Measurements from ENCODE around the gene SDF2L1.
A peak's percentile ranks its signal among the peaks of the same experiment; 100 is the strongest.

Gene SDF2L1

DNA sequence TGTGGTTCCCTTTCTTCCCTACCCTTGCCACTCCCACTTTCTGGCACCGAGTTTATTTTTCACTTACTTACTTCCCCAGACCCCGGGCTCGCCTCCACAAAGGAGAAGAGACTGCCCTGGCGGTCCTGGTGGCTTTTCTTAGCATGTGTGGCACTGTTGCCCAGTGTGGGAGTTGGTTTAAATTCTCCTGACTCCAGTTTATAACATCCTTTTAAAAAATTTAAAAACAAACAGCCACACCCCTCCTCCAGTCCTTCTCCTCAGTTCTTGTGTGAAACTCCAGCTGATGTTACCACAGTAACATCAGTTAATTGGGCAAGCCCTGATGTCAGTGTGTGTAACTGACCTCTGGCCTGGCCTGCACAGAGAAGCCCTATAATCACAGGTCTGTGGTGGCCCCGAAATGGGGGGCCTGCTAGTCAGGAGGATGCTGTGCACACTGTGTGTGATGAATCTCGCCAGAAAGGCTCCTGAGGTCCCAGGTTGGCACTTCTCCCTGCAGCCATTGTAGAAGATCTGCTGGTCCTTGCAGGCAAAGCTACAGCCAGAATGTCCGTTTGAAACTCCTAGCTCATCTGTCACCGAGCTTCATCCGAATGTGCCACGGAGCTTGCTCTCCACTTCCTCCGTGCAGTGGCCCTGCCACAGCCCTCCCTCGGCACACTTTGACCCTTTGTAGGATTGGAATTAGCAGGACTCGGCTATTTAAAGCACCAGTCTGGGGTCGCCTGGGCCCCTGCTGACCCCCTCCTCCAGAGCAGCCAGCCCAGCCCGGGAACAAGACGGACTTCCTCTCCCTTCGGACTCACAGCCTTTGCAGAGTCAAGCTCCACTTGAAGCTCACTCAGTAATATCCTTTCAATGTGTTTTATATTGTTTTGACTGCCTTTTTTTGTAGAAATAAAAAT lies 19.8 kb upstream of the SDF2L1 start:
- no peak for DNase-seq

DNA sequence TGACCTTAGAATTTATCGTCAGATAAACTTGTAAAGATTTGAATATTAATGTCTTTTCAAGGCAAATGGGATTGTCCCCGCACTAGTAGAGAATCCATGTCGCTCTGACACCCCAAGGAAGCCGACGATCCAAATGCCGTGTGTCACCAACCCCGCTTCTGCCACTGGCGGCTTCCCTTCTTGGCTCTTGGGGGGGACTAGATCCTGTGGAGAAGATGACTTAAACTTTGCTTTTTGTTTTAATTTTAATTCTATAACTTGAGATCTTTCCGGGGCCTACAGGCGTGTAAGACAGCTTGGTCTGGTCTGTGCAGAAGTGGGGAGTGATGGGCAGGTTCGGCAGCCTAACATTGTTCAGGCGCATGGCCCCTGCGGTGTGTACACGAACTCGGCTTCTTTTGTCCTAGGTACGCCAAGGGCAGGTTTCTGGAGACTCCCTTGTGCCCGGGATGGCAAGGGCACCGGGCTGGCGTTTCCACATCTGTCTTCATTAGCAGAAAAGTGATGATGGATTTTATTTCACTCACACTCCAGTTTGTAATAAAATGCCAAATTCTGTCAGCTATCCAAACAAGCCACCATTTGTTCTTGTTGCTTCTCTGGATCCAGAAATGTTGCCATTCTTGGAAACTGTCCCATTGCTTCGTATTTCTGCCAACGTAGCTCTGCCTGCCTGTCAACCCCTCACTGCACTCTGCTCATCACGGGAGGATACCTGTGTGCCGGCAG lies 19.0 kb upstream of the SDF2L1 start:
- DNase-seq: no peak

DNA sequence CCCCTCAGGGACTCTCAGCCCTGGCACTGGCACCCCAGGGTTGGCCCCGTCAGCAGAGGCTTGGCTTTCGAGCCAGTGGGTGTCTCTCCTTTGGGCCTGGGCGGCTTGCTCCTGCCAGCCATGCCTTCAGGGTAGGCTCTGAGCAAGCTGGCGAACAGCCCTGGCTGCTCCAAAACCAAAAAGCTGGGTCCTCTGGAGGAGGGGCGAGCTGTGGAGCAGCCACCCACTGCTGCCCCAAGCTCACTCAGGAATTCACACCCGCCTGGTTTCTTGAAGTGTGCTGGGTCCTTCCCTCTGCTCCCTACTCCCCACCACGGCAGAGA lies 18.5 kb upstream of the SDF2L1 start:
- no peak for DNase-seq

DNA sequence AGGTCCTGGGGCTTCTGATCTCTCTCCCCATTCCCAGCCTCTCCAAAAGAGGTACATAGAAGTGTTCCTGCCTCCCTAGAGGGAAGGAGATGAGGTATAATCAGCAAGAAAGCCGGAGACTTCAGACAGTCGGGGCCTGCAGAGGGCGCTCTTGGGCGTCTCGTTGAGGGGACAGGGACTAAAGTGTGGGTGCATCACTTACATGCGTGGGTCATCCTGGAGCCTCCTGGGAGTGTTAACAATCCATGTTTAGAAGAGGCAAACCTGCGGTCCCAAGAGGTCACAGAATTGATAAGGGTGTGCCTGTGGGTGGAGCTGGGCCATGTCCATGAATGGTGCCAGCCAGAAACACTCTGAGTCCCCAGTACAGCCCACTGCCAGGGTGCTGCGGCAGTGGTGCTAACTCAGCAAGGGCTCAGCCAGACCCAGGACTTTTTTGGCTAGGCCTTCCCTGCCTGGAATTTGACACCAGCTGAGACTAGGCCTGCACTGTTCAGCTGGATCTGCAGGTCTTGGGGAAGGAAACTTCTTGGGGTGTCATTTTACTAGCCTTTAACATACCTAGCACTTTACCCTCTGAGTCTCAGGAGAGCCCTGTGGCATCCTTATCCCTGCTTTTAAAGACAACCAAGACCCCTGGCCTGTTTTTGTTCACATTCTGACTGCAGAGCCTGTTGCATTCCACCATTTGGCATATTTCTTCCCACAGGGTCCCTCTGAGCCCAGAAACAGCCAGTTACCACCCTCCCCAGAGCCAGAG lies 17.8 kb upstream of the SDF2L1 start:
- no peak for DNase-seq

- DNase-seq: no peak
Observed at GRCh38 chr22:21624880-21625791, 17.0 kb upstream of the SDF2L1 start.

DNA sequence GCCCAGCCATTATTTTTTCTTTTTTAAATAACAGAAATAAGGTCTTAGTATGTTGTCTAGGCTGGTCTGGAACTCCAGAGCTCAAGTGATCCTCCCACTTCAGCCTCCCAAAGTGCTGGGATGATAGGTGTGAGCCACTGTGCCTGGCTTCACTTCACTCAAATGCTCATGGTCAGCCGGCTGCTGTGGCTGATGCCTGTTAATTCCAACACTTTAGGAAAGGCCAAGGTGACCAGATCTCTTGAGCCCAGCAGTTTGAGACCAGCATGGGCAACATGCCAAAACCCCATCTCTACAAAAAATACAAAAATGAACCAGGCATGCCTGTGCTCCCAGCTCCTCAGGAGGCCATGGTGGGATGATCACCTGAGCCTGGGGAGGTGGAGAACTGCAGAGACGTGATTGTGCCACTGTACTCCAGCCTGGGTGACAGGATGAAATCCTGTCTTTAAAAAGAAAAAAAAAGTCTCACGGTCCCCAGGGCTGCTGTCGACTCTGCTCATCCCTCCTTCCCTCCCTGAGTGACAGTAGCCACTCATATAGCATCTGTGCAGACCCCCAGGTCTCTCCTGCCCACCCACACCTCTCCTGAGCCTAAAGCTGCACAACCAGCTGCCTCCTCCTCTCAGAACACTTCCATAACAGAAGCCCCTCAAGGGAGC lies 15.9 kb upstream of the SDF2L1 start:
- no peak for DNase-seq

DNA sequence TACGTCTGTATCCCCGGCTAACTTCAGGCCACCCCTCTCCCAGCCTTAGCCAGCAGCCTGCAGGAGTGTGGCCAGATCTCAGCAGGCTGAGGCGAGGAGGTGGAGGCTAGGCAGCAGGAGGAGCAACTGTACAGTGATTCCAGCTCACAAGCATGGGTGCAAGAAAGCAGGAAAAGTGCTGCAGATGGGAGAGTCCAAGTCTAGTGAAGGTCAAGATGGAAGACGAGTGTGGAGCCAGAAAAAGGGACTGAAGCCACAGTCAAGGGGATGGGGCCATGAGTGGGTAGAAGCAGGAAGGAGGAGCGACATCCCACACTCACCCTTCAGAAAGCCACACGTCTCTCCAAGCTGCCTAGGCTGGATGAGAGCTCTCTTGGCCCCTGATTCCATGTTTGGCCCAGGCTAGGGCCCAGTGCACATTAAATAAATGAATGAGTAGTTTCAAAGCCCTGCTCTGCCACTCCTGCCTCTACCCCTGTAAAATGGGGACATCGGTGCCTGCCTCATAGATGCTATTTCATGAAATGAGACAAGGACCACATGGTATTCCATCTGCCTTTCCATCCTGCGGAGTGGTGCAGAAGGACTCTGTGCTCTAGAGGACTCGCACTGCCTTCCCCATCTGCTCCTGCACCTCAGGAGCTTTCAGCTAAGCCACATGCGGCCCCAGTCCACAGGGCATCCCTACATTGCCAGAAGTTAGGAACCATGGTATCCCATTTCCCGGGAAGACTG lies 15.2 kb upstream of the SDF2L1 start:
- no peak for DNase-seq

DNA sequence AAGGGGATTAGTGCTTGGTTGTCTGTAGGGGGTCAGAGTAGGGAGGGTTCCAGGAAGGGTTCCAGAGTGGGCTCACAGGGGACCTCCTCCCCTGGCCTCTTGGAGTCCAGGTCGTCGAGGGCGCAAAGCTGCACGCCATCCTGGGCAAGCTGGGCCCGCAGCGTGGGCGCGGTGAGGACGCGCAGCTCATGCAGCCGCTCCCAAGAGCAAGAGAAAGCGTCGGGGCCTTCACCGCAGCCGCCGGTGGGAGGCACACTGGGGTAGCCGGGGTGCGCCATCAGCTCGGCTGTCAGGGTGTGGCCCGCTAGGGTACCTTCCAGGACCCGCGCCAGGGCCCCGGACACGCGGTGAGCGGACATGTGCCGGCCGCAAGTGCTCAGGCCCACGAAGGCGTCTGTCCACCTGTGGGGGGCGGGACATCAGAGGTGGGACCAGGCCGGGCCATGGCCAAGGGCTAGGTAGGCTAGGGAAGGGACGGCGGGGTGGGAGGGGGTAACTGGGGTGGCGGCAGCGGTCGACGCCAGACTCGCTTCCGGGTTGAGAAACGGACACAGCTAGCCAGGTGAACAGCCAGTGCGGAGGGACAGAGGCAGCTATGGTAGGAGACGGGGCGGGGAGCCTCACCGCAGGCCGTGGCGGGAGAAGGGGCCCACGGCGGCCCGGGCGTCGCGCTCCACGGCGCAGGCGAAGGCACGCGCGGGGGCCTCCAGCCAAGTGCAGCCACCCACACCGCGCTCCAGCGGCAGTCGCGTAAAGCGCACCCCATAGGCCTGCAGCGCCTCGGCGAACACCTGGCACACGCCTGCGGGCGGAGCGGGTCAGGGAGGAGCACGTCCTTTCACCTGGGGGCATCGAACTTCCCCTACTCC lies 13.5 kb upstream of the SDF2L1 start:
- DNase-seq: no peak

DNA sequence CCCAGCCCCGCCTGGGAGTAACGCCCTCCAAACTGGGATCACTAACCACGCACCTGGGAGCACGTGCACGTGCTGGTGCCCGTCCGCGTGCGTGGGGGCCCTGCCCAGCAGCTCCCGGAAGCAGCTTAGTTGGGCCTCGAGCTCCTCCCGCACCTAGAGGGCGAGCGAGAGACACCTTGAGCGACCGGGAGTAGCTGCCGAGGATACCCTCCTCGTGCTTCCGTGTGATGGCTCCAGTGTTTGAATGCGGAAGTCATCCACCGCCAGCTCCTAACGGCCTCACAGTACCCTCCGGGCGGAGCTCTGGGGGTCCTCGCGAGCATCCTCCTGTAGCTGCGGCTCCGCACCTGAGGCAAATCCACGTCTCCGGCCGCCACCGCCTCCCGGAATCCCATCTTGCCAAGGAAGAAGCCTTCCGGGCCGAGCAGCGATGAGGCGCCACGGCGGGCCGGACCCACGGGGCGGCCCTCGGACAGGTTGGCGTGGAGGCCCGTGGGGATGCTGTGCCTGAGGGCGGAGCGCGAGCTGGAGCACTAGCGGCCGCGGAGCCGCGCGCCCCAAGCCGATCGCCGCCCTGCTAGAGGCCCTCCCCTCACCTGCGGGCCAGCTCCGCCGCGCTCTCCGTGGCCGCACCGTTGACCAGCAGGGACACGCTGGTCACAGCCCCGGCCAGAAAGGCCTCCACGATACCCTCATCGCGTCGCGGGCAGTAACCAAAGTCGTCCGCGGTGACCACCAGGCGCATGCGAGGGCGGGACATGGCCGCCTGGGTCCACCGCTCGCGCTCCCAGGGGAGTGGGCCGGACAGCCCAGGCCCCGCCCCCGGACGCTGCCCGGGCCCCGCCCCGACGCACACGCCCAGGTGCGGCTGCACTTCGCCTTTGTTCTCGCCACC lies 12.6 kb upstream of the SDF2L1 start, which contains the start of gene YDJC:
YDJC (minus strand) TSS at position 768 of the 895 bp plus-strand sequence; CDS start at position 760, 8 bp downstream.
- DNase-seq: peak; percentile 78

GRCh38 chr22:21631025-21631424 lies 11.1 kb upstream of the SDF2L1 start:
- no peak for DNase-seq

- DNase-seq: no peak
Observed at GRCh38 chr22:21632237-21632895, 9.7 kb upstream of the SDF2L1 start, which contains the start of gene CCDC116. Gene CCDC116 (plus strand): TSS chr22:21632760. CDS start chr22:21633182, 422 bp downstream.

- DNase-seq: no peak
Observed at GRCh38 chr22:21632931-21633330, 9.2 kb upstream of the SDF2L1 start.

DNA sequence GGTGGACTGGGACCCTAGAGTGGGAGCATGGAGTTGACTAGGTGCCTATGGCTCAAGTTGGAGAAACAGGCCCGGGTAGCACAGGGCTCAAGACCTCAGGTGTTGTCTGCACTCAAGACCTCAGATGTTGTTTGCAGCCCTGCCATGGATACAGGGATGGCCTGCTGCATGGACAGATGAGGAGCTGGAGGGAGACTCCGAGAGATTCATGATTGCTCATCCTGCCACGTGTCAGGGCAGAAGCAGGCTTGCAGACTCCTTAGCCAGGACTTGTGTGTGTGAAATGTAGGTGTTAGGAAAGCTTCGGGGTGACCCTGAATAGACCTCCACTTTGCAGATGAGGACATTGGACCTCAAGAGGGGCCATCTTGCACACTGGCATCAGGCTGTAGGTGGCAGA lies 8.6 kb upstream of the SDF2L1 start:
- DNase-seq: no peak

DNA sequence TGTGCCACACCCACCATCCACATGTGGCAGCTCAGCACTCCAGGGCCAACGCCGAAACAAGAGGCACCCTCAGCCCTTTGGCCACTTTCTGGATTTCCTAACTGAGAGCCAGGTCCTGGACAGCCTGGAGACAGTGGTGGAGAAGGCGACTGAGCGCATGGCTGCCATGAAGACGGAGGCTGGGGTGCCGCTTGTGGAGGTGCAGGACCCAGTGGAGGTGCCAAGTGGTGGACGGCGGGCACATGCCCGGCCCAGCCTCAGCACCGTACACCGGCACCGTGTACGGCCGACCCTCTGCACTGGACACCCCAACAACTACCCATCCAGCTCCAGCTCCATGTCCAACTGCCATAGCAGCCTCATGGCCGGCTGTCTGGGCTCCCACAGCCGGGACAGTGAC lies 8.0 kb upstream of the SDF2L1 start:
- no peak for DNase-seq

DNA sequence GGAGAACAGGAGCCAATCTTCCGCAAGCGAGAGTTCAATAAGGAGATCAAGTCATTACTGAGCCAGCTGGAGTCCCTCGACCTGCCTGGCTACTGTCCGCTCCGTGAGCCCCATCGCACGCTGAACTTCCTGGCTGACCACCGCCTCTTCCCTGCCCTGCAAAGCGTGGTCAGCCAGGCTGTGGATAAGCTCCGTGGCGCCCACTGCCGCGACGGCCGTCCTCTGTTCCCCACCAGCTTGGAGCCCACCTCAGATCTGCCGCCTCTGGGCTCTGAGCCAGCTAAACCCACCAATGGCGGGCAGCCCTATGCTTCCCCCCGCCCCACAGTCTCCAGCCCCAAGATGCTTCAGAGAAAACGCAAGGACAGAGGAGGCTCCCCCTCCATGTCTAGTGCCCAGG lies 7.3 kb upstream of the SDF2L1 start:
- DNase-seq: no peak

DNA sequence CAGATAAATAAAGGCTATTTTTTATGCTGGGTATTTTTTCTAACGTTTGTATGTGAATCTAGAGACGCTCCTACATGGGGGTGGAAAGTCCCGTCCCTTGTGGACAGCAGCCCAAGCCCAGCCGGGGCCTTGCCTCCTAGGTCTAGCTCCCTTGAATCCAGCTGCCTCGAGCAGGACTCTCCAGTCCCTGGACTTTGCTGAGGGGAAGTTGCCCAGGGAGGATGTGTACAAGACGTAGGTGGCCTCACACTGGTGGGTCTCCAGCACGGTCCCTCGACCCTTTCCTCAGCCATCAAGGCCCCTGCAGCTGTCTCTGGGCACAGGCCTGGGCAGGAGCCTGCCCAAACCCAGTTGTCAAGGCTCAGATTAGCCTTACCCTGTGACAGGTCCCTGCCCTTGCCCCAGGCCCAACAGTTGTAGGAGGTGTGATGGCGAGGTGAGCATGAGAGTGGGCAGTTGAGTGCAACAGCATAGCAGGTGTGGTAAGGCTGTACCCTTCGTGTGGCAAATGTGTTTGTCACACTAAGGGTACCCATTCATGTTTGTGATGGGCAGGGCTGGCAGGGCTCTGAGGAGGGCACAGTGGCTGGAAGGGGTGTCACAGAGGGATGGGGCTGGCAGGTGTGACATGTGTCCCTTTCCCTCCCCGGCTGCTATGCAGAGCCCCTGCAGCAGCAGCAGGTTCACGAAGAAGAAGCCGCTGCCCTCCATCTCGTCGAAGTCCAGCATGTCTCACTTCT lies 6.2 kb upstream of the SDF2L1 start:
- DNase-seq: no peak

- DNase-seq: no peak
Observed at GRCh38 chr22:21636629-21637218, 5.4 kb upstream of the SDF2L1 start.

Measured in NCI-H226 (cell line).